HG02759 (cell line): ENCODE measurements around the gene FCGR3A.

Experiments used
- ATAC-seq: cut with Tn5 transposase; IDR thresholded peaks from one replicate; pipeline ENCODE4 v1.9.1; 2021; ENCODE audit warnings: mild to moderate bottlenecking, moderate library complexity; ENCODE audit not compliant: unreplicated experiment

Gene FCGR3A

GRCh38 chr1:161505686-161506085 lies 43.9 kb downstream of the FCGR3A start:
- no peak for ATAC-seq

DNA sequence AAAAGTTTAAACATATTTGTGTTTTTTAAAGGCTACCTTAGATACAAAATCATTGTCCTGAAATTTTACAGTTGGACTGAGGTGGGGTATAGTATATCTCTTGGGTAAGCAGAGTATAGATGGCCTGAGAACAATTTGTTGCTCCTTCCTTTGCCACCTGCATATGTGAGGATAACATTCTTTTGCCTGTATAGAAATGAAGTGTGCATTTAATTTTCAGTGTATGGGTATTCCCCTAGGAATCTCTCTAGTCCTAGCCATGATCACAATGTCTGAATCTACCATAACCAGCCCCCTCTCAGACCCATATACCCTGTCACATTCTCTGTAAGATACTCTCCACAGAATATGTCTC lies 46.2 kb downstream of the FCGR3A start:
- ATAC-seq = no peak

DNA sequence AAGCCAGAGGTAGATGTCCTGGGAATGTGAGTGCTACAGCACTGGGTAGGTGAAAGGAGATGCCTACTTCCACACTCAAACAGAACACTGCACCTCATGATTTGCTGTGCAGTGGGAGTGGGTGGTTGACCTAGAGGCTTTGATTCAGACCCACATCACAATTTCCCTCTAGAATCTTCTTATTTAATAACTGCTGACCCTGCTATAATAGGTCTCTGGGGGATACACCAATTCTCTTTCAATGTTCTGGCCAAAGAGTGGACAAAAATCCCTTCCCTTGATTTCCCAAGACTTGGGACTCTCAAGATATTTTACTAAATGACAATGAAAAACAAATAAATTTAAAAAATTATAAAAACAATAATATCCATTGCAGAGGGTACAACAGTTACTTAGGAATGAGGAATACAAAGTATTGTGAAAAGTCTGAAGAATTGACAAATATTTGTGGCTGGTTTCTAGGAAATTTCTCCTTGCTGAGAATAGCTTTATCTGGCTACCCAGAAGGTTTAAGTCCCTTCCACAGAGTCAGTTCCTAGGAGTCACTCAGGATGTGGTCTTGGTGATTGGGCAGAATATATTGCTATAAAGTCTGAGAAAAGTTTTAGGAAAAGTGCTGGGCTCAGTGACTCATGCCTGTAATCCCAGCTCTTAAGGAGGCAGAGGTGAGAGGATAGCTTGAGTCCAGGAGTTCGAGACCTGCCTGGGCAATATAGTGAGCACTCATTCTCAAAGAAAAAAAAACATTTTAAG lies 46.8 kb downstream of the FCGR3A start:
- no peak for ATAC-seq

DNA sequence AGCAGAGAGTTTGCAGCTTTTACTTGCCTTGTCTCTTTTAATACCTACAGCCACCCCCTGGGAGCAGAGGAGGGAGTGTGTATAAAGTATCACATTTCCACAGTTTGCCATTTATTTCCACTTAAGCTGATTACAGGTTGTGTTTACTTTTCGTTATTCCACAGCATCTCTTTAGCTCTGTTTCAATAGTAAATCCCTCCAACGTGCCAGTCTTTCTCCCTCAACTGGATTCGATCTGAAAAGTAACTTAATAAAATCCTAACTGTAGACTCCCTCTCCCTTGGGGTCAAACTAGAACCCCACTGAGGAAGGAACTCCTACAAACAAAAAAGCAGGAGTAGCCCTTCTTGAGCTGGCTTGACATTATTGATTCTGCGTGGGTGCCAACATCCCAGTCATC lies 47.4 kb downstream of the FCGR3A start:
- ATAC-seq = no peak

DNA sequence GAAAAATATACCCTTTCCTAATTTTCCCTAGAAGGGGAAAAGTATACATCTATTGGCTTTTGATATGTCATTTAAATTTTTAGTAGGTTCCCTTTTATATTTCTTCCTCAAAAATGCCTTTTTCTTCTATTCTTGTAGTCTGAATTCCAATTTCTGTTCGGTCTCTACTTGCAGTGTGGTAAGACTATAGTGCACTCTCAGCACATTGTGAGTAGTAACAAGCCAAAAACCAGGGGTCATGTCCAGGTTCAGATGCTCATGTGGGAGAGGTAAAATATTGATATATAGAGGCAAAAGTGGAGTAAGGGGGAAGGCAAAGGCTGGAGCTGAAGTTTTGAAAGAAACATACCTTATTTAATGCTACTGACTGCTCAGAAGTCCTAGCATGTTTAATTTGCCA lies 48.4 kb downstream of the FCGR3A start:
- no peak for ATAC-seq

- ATAC-seq = no peak
These were observed 50.2 kb downstream of the FCGR3A start for GRCh38 chr1:161499099-161500039.

GRCh38 chr1:161498646-161499045 lies 51.0 kb downstream of the FCGR3A start:
- ATAC-seq = no peak

- ATAC-seq = no peak
These were observed 51.7 kb downstream of the FCGR3A start for GRCh38 chr1:161497961-161498360.

DNA sequence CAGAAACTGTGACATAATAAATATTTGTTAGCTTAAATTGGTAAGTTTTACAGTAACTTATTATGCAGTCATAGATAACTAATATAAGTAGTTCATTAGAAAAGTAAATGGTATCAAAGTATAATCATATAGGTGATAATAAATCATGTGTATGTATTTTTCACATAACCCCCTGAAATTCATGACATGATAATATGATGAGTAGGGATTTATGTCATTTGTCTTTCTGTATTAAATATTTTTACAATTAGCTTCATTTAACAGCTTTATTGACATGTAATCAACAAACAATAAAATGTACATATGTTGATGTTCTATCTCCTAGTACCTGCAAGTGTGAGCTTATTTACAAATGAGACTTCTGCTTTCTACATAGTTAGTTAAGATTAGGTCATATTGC lies 54.1 kb downstream of the FCGR3A start:
- no peak for ATAC-seq

GRCh38 chr1:161494091-161494735 lies 55.4 kb downstream of the FCGR3A start:
- ATAC-seq = no peak

GRCh38 chr1:161492827-161493226 lies 56.8 kb downstream of the FCGR3A start:
- ATAC-seq = no peak
